ENCODE data around the gene MSI2. TPM values are rescaled to one million over a fixed set of nuclear protein-coding genes. Genes with fewer than 3 reads are reported as not detected.

MSI2 gene
- total and polyA plus RNA-seq, 2 donors (not counting 1 experiment from before 2014, with no cell fraction given), result 16.1 to 196 TPM

GRCh38 chr17:57436565-57436964 is 180.2 kb downstream of the MSI2 start:
- peaks cover 74% of the 10 kb centered on the region for H3K4me1 Mint-ChIP-seq

More at GRCh38 chr17:57436565-57436964, 180.2 kb downstream of the MSI2 start:
- Mint-ChIP-seq H3K9me3 (ENCODE audit: insufficient read depth) (no peaks in the 10 kb centered on the region), H3K27ac (no peak overlapping the region), H3K27me3 (no peaks in the 10 kb centered on the region), H3K4me3 (no peak overlapping the region)
- ATAC-seq (ENCODE audit: low read depth), result no peak
- H3K79me2 ChIP-seq (ENCODE audit: control insufficient read depth, insufficient read depth, low read length), result peaks cover 77% of the 10 kb centered on the region
- peaks cover 33% of the 10 kb centered on the region for H4K20me1 ChIP-seq (ENCODE audit: control insufficient read depth, insufficient read depth, low read length, poor library complexity, severe bottlenecking)
- H3K4me3 ChIP-seq (ENCODE audit: control extremely low read depth in 1 of 5, extremely low read depth in 1 of 5, insufficient read depth in 1 of 5, low read depth in 2 of 5, low read length in 4 of 5), result no peak overlapping the region
- CTCF ChIA-PET, result interaction anchor here (1.3 kb wide), 1 partner anchor 10 kb away, joined by 3 read pairs; no protein-coding TSS in a partner anchor
- POLR2A ChIA-PET, result no interaction called here
- TF ChIP-seq EZH2 (IDR thresholded peaks at IDR 0.05; ENCODE audit: borderline replicate concordance, insufficient read depth, low read depth, low read length, poor library complexity, severe bottlenecking) (no peak), CTCF (IDR thresholded peaks at IDR 0.05) (no peak)
- no peak overlapping the region for H2AFZ ChIP-seq (ENCODE audit: insufficient read depth, low read depth, low read length, poor library complexity, severe bottlenecking)
- H3K27ac ChIP-seq (ENCODE audit: low read length in 2 of 2), result no peak overlapping the region
- intact Hi-C loops (cut with micrococcal nuclease), result no loop called here
- WGBS (ENCODE audit: insufficient coverage), result no CpG with 5 or more reads among the region's 4 CpGs
- no peak overlapping the region for H3K4me2 ChIP-seq (replicated peaks; ENCODE audit: low read depth, low read length, poor library complexity, severe bottlenecking)
- DNase-seq, result no peak
- H3K9me3 ChIP-seq (ENCODE audit: control extremely low read depth in 1 of 3, control insufficient read depth in 2 of 3, insufficient read depth in 1 of 3, low read length in 2 of 3), result no peaks in the 10 kb centered on the region
- no peak overlapping the region for H3K9ac ChIP-seq (ENCODE audit: low read length)
- peaks cover 0 to 2% of the 10 kb centered on the region in 2 experiments for H3K36me3 ChIP-seq (replicated peaks in 1 of 2; ENCODE audit: control extremely low read depth in 1 of 2, control insufficient read depth in 1 of 2, extremely low read depth in 1 of 2, insufficient read depth in 2 of 2, low read length in 1 of 2)
- peaks cover 33 to 38% of the 10 kb centered on the region in 2 donors for H3K4me1 ChIP-seq (ENCODE audit: control insufficient read depth in 2 of 2, insufficient read depth in 2 of 2, low read length in 2 of 2)
- no peaks in the 10 kb centered on the region for H3K27me3 ChIP-seq (replicated peaks in 1 of 4; ENCODE audit: control extremely low read depth in 1 of 4, control insufficient read depth in 3 of 4, insufficient read depth in 4 of 4, low read length in 3 of 4)

Measured in B cell (primary cell).